K562 (cell line): ENCODE data around the gene AGAP1. TPM values are rescaled to one million over a fixed set of nuclear protein-coding genes. Genes with fewer than 3 reads are reported as not detected.

ENCODE experiments used
- BRD4 ChIP-seq: fragments of 200-600 bp; sonication (generic); IDR thresholded peaks from 2 replicates; pipeline ENCODE4 v1.6.1; 2017; ENCODE audit warnings: inconsistent platforms
- MLLT1 ChIP-seq, 2 experiments: fragments of 450-650 bp; IDR thresholded peaks; 2 replicates each; pipeline ENCODE4 v1.6.1; 2016
- RBBP5 ChIP-seq: fragments of 200-600 bp; sonication (generic); IDR thresholded peaks from 2 replicates; pipeline ENCODE4 v1.6.1; 2012; ENCODE audit warnings: borderline replicate concordance, mild to moderate bottlenecking, low read length, control low read depth, inconsistent platforms; ENCODE audit not compliant: insufficient read depth, poor library complexity, severe bottlenecking
- SNAPC5 ChIP-seq: fragments of 250-450 bp; sonication (Bioruptor Pico); IDR thresholded peaks from 2 replicates; pipeline ENCODE4 v1.8.0; 2021; ENCODE audit warnings: moderate library complexity, mild to moderate bottlenecking, inconsistent platforms
- THRA ChIP-seq: fragments of 450-650 bp; IDR thresholded peaks from 2 replicates; pipeline ENCODE4 v1.6.1; 2017; ENCODE audit warnings: mild to moderate bottlenecking, moderate library complexity
- ZNF239 ChIP-seq: fragments of 250-450 bp; sonication (Bioruptor Pico); IDR thresholded peaks from 2 replicates; pipeline ENCODE4 v1.4.0; 2020; ENCODE audit warnings: mild to moderate bottlenecking
- ZNF444 ChIP-seq: fragments of 250-450 bp; sonication (Bioruptor Pico); IDR thresholded peaks from 2 replicates; pipeline ENCODE4 v1.4.0; 2020; ENCODE audit warnings: mild to moderate bottlenecking, moderate library complexity
- ZNF449 ChIP-seq: fragments of 250-450 bp; sonication (Bioruptor Pico); IDR thresholded peaks from 2 replicates; pipeline ENCODE4 v1.8.0; 2022; ENCODE audit warnings: moderate library complexity, mild to moderate bottlenecking, inconsistent platforms
- polyA plus RNA-seq, 8 experiments: library from polyadenylated mRNA; depleted of rRNA in 4 of 8; stranded (reverse) in 5 of 8; unstranded in 3 of 8; fragments of >200 nt; fragmentation: Nextera tagmentation in 2 of 8; fragmentation: Illumina TruSeq in 1 of 8; extraction: Ambion mirVana in 2 of 8; extraction: Trizol in 1 of 8; gene quantifications; 2 replicates each; pipeline versions ENCODE4 v1.2.1 to v1.2.3, GENCODE V29; 2011 to 2014; ENCODE audit warnings: inconsistent platforms in 1 of 8, missing spikeins in 1 of 8
- total RNA-seq, 7 experiments: library from RNA; depleted of rRNA in 6 of 7; stranded (reverse); fragments of >200 nt in 6 of 7; fragmentation: Illumina TruSeq in 2 of 7; extraction: Trizol in 2 of 7; gene quantifications; 2 replicates each; pipeline versions ENCODE4 v1.2.1 to v1.2.3, GENCODE V29; 2011 to 2021; ENCODE audit warnings: low replicate concordance in 1 of 7

AGAP1 gene
- total and polyA plus RNA-seq, 9 of the 15 experiments (the other 6 are each of a cell fraction or from before 2014, with no cell fraction given): 1.3 to 24.0 (median 10.6) TPM

GRCh38 chr2:236123716-236124115, 629.9 kb downstream of the AGAP1 start (continued):
- TF ChIP-seq ZNF449 (CRISPR knock-in tag) (no peak), ZNF239 (CRISPR knock-in tag) (no peak), SNAPC5 (CRISPR knock-in tag) (no peak), THRA (no peak), BRD4 (no peak), ZNF444 (CRISPR knock-in tag) (no peak), MLLT1 (IDR thresholded peaks at IDR 0.05) (no peak), RBBP5 (no peak)
